GM21723 (cell line): Measurements from ENCODE around the gene OPRPN.

Experiments used
- ATAC-seq: cut with Tn5 transposase; IDR thresholded peaks from one replicate; pipeline ENCODE4 v1.9.1; 2021; ENCODE audit warnings: mild to moderate bottlenecking, moderate library complexity; ENCODE audit not compliant: unreplicated experiment

OPRPN gene

GRCh38 chr4:70397580-70397979 lies at the start of gene OPRPN:
TSS of gene OPRPN (plus strand) at chr4:70397940. CDS start at chr4:70399286, 1,346 bp downstream.
- no peak for ATAC-seq

GRCh38 chr4:70356185-70356584 lies 41.6 kb upstream of the OPRPN start:
- no peak for ATAC-seq

- no peak for ATAC-seq
Measured at GRCh38 chr4:70359115-70359661, 38.6 kb upstream of the OPRPN start.

- no peak for ATAC-seq
Measured at GRCh38 chr4:70360460-70360859, 37.3 kb upstream of the OPRPN start, which contains the start of gene SMR3A. TSS of gene SMR3A (plus strand) at chr4:70360760. CDS start at chr4:70362116, 1,356 bp downstream.

DNA sequence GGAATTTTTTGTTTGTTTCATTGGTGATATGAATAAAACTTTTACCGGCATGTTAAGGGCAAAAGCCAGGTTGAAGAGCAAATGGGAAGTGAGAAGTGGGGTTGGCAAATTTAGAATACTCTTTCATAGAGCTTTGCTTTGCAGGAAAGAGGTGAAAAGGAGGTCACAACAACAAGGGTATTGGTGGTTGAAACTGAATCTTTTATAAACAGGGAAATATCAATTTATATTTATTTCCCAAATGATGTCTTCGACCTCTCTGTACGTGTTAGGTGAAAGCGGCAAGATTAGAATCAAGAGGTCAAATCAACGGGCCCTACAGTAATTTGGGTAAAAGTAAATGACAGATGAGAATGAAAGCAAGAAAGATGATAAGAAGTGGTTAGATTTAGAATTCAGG lies 33.7 kb upstream of the OPRPN start:
- ATAC-seq = no peak

GRCh38 chr4:70365479-70365878 lies 32.3 kb upstream of the OPRPN start:
- no peak for ATAC-seq

DNA sequence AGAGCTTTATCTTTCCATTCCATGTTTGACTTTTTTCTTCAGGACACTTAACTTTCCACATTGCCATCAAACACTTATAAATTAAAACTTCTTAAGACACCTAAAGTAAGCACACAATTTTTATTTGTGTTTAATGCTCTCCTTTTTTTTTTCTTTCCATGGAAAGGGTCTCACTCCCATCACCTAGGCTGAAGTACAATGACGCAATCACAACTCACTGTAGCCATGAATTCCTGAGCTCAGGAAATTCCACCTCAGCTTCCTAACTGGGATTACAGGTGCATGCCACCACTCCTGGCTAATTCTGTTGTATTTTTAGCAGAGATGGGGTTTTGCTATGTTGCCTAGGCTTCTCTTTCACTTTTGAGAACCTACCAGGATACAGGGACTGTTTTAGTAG lies 29.9 kb upstream of the OPRPN start:
- no peak for ATAC-seq

DNA sequence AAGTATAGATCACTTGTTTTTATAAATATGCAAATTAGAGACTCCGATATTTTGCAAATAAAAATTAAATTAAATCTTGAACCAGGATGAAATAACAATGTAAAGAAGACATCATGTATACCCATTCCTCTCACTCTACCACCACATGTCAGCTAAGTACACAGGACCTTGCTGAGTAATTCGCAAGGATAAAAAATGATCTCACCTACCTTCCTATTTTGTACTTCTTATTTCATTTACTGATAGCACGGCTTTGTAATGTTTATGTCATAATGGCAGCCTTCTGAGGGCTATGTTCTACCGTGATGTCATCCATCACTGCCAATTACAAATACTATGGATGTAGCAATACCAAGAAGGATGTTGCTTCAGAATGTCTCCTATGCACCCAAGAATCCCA lies 25.8 kb upstream of the OPRPN start:
- no peak for ATAC-seq

GRCh38 chr4:70372760-70373159 lies 25.0 kb upstream of the OPRPN start:
- ATAC-seq = no peak

DNA sequence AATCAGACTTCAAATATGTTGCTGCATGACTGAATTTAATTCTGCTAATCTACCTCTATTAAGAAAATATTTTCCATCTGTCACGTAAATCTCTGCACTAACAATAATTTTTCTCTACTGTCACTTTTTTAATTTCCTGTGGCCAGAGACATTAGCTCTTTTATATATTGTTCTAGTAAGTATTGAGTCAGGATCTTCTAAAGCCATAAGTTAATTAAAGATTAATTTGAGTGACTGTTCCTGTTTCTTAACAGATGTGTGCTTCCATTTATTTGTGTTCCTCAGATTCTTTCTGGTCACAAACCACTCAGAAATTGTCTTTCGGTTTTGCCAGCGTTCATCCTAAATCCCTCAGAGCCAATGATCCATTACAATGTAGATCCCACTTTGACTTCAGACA lies 17.2 kb upstream of the OPRPN start:
- no peak for ATAC-seq

DNA sequence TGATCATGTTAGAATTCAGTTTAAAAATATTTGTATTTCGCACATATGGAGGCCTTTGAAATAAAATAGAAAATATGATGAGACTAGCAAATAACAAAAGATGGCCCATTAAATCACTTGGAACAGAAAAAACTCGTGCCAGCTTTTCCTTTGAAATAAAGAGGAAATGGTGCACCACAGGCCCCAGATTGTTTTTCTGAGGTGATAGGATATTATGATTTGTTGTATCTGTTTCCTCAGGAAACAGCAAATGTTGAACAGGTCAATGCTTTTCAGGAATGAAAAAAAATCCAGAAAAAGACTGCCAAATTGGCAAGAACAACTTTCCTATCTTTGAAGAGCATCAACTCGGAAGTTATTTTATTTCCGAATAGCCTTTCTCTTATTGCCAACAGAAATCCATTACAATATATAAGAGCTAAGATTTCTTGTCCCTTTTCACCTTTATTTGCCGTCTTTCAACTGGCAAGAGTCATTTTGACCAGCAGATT lies 15.0 kb upstream of the OPRPN start, which contains the start of gene SMR3B:
SMR3B (plus strand) TSS at position 441 of the 491 bp plus-strand sequence. CDS start 1,380 bp downstream, outside the sequence.
- no peak for ATAC-seq

DNA sequence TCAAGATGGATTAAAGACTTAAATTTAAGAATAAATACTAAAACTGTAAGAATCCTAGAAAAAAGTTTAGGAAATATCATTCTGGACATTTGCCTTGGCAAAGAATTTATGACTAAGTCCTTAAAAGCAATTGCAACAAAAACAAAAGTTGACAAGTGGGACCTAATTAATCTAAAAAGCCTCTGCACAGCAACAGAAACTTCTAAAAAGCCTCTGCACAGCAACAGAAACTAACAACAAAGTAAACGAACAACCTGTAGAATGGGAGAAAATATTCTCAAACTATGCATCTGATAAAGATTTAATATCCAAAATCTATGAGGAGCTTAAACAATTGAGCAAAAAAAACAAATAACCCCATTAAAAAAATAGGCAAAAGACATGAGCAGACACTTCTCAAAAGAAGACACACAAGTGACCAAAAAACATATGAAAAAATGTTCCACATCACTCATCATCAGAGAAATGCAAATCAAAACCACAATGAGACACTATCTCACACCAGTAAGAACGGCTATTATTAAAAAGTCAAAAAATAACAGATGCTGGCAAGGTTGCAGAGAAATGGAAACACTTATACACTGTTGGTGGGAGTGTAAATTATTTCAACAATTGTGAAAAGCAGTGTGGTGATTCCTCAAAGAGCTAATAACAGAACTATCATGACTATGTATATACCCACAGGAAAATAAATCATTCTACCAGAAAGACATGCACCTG lies 5.5 kb upstream of the OPRPN start:
- peak; percentile 64 for ATAC-seq

GRCh38 chr4:70399319-70399718 lies 1.6 kb downstream of the OPRPN start:
- ATAC-seq = no peak

GRCh38 chr4:70402762-70403161 lies 5.0 kb downstream of the OPRPN start:
- peak; percentile 60 for ATAC-seq

- peak; percentile 51 for ATAC-seq
Measured at GRCh38 chr4:70405765-70406164, 8.0 kb downstream of the OPRPN start.

GRCh38 chr4:70425306-70425705 lies 27.6 kb downstream of the OPRPN start:
- no peak for ATAC-seq

GRCh38 chr4:70426789-70427188 lies 29.0 kb downstream of the OPRPN start:
- no peak for ATAC-seq

DNA sequence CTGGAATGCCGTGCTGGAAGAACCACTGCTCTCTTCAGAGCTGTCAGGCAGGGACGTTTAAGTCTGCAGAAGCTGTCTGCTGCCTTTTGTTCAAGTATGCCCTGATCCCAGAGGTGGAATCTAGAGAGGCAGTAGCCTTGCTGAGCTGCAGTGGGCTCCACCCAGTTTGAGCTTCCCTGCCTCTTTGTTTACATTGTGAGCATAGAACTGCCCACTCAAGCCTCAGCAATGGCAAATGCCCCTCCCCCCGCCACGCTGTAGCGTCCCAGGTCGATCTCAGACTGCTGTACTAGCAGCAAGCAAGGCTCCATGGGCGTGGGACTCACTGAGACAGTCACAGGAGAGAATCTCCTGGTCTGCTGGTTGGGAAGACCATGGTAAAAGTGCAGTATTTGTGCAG lies 39.5 kb downstream of the OPRPN start:
- ATAC-seq = no peak

GRCh38 chr4:70442474-70442873 lies 44.7 kb downstream of the OPRPN start:
- no peak for ATAC-seq

DNA sequence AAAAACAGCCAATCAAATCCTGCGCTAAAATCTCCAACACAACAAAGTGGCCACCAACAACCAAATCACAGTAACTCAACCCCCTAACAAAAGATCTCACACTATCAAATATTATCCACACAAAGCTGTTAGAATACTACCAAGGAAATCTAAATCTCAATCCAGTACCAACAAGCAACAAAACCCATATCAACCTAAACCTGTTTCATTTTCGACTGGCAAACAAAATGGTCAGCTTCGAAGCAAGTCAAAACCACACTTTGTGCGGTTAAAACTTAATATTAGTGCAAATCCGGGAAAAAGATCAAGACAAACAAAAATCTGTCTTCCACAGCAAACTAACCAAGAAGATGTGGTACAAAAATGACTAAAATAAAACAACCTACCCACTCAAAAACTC lies 45.6 kb downstream of the OPRPN start:
- ATAC-seq = no peak

GRCh38 chr4:70449220-70449619 lies 51.5 kb downstream of the OPRPN start:
- ATAC-seq = peak; percentile 81

DNA sequence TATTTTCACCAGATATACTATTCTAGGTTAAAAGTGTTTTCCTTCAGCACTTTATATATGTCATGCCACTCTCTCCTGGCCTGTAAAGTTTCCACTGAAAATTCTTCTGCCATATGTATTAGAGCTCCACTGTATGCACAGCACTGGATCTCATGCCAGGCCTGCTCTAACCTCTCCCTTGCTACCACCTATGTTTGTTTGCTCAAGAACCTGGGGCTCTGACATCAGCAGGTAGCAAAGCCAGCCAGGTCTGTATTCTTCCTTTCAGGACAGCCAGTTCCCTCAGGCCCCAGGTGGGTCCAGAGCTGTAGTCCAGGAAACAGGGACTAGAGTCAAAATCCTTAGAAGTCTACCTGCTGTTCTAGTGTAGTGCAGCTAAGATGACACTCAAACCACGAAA lies 55.2 kb downstream of the OPRPN start:
- ATAC-seq = no peak
